ENCODE results near the gene PIP5K1C. TPM values are rescaled to one million over a fixed set of nuclear protein-coding genes. Genes with fewer than 3 reads are reported as not detected.

The PIP5K1C gene
- total RNA-seq, 1 donor from 2014 or later, result 42.0 TPM

- TF ChIP-seq EZH2 (IDR thresholded peaks at IDR 0.05; ENCODE audit: insufficient read depth, low read length), result no peak
- TF ChIP-seq CTCF (IDR thresholded peaks at IDR 0.05; ENCODE audit: insufficient read depth, low read depth, low read length), result no peak
- Mint-ChIP-seq H3K4me3 (ENCODE audit: unreplicated experiment) (no peak overlapping the region), H3K4me1 (ENCODE audit: low read depth, unreplicated experiment) (peaks cover 4% of the 10 kb centered on the region)
Observed at GRCh38 chr19:3622224-3622623, 78.0 kb downstream of the PIP5K1C start.

GRCh38 chr19:3621689-3622088, 78.6 kb downstream of the PIP5K1C start:
- Histone ChIP-seq H3K9me3 (ENCODE audit: insufficient read depth, low read depth, low read length) (no peaks in the 10 kb centered on the region), H2AFZ (ENCODE audit: low read depth, low read length) (no peak overlapping the region), H3K4me3 (ENCODE audit: insufficient read depth, low read depth, low read length) (no peak overlapping the region), H3K79me2 (ENCODE audit: insufficient read depth, low read length) (peaks cover 37% of the 10 kb centered on the region), H4K20me1 (ENCODE audit: insufficient read depth, low read length) (peaks cover 31% of the 10 kb centered on the region), H3K27ac (ENCODE audit: low read depth, low read length) (no peak overlapping the region), H3K27me3 (ENCODE audit: insufficient read depth, low read length) (no peaks in the 10 kb centered on the region), H3K4me2 (ENCODE audit: low read length) (no peak overlapping the region), H3K36me3 (ENCODE audit: insufficient read depth, low read length) (no peaks in the 10 kb centered on the region), H3K9ac (ENCODE audit: low read length) (no peak overlapping the region), H3K4me1 (ENCODE audit: insufficient read depth, low read length) (peaks cover 10% of the 10 kb centered on the region)
- H3K9me3 Mint-ChIP-seq (ENCODE audit: unreplicated experiment), result no peaks in the 10 kb centered on the region
- TF ChIP-seq CTCF (IDR thresholded peaks at IDR 0.05; ENCODE audit: insufficient read depth, low read depth, low read length), result no peak
- TF ChIP-seq EZH2 (IDR thresholded peaks at IDR 0.05; ENCODE audit: insufficient read depth, low read length), result no peak
- no peaks in the 10 kb centered on the region for H3K27me3 Mint-ChIP-seq (ENCODE audit: low read depth, unreplicated experiment)
- peaks cover 4% of the 10 kb centered on the region for H3K4me1 Mint-ChIP-seq (ENCODE audit: low read depth, unreplicated experiment)
- H3K27ac Mint-ChIP-seq (ENCODE audit: unreplicated experiment), result no peak overlapping the region
- FAIRE-seq, result no peak
- peaks cover 6% of the 10 kb centered on the region for H3K36me3 Mint-ChIP-seq (ENCODE audit: low read depth, unreplicated experiment)
- DNase-seq (ENCODE audit: low read depth), result no peak
- H3K4me3 Mint-ChIP-seq (ENCODE audit: unreplicated experiment), result no peak overlapping the region

More at GRCh38 chr19:3622224-3622623, 78.0 kb downstream of the PIP5K1C start:
- peaks cover 31% of the 10 kb centered on the region for H4K20me1 ChIP-seq (ENCODE audit: insufficient read depth, low read length)
- DNase-seq (ENCODE audit: low read depth) (no peak), FAIRE-seq (no peak)
- H3K27me3 ChIP-seq (ENCODE audit: insufficient read depth, low read length), result no peaks in the 10 kb centered on the region
- peaks cover 37% of the 10 kb centered on the region for H3K79me2 ChIP-seq (ENCODE audit: insufficient read depth, low read length)
- H3K27ac Mint-ChIP-seq (ENCODE audit: unreplicated experiment), result no peak overlapping the region
- no peak overlapping the region for H2AFZ ChIP-seq (ENCODE audit: low read depth, low read length)
- H3K27ac ChIP-seq (ENCODE audit: low read depth, low read length), result no peak overlapping the region
- H3K9ac ChIP-seq (ENCODE audit: low read length), result no peak overlapping the region
- no peak overlapping the region for H3K4me2 ChIP-seq (ENCODE audit: low read length)
- H3K4me1 ChIP-seq (ENCODE audit: insufficient read depth, low read length), result peaks cover 10% of the 10 kb centered on the region
- no peaks in the 10 kb centered on the region for H3K9me3 ChIP-seq (ENCODE audit: insufficient read depth, low read depth, low read length)
- H3K27me3 Mint-ChIP-seq (ENCODE audit: low read depth, unreplicated experiment), result no peaks in the 10 kb centered on the region
- H3K36me3 Mint-ChIP-seq (ENCODE audit: low read depth, unreplicated experiment), result peaks cover 4% of the 10 kb centered on the region
- H3K9me3 Mint-ChIP-seq (ENCODE audit: unreplicated experiment), result no peaks in the 10 kb centered on the region
- no peaks in the 10 kb centered on the region for H3K36me3 ChIP-seq (ENCODE audit: insufficient read depth, low read length)
- no peak overlapping the region for H3K4me3 ChIP-seq (ENCODE audit: insufficient read depth, low read depth, low read length)

GRCh38 chr19:3620817-3621547, 79.3 kb downstream of the PIP5K1C start:
- peaks cover 4% of the 10 kb centered on the region for H3K4me1 Mint-ChIP-seq (ENCODE audit: low read depth, unreplicated experiment)
- no peaks in the 10 kb centered on the region for H3K9me3 Mint-ChIP-seq (ENCODE audit: unreplicated experiment)
- FAIRE-seq (no peak), DNase-seq (ENCODE audit: low read depth) (no peak)
- TF ChIP-seq CTCF (IDR thresholded peaks at IDR 0.05; ENCODE audit: insufficient read depth, low read depth, low read length) (no peak), EZH2 (IDR thresholded peaks at IDR 0.05; ENCODE audit: insufficient read depth, low read length) (no peak)
- Histone ChIP-seq H2AFZ (ENCODE audit: low read depth, low read length) (no peak overlapping the region), H4K20me1 (ENCODE audit: insufficient read depth, low read length) (peaks cover 27% of the 10 kb centered on the region), H3K4me1 (ENCODE audit: insufficient read depth, low read length) (peaks cover 10% of the 10 kb centered on the region), H3K9ac (ENCODE audit: low read length) (no peak overlapping the region), H3K9me3 (ENCODE audit: insufficient read depth, low read depth, low read length) (no peaks in the 10 kb centered on the region), H3K27me3 (ENCODE audit: insufficient read depth, low read length) (no peaks in the 10 kb centered on the region), H3K36me3 (ENCODE audit: insufficient read depth, low read length) (no peaks in the 10 kb centered on the region), H3K27ac (ENCODE audit: low read depth, low read length) (no peak overlapping the region), H3K4me3 (ENCODE audit: insufficient read depth, low read depth, low read length) (no peak overlapping the region), H3K79me2 (ENCODE audit: insufficient read depth, low read length) (peaks cover 31% of the 10 kb centered on the region), H3K4me2 (ENCODE audit: low read length) (no peak overlapping the region)
- no peak overlapping the region for H3K4me3 Mint-ChIP-seq (ENCODE audit: unreplicated experiment)
- peaks cover 6% of the 10 kb centered on the region for H3K36me3 Mint-ChIP-seq (ENCODE audit: low read depth, unreplicated experiment)
- no peak overlapping the region for H3K27ac Mint-ChIP-seq (ENCODE audit: unreplicated experiment)
- no peaks in the 10 kb centered on the region for H3K27me3 Mint-ChIP-seq (ENCODE audit: low read depth, unreplicated experiment)

All from astrocyte (in vitro differentiated cells and primary cell).